ENCODE data around the gene ARSB. TPM values are rescaled to one million over a fixed set of nuclear protein-coding genes. Genes with fewer than 3 reads are reported as not detected.

Gene ARSB
- total RNA-seq, 1 donor from 2014 or later, result 21.6 TPM

DNA sequence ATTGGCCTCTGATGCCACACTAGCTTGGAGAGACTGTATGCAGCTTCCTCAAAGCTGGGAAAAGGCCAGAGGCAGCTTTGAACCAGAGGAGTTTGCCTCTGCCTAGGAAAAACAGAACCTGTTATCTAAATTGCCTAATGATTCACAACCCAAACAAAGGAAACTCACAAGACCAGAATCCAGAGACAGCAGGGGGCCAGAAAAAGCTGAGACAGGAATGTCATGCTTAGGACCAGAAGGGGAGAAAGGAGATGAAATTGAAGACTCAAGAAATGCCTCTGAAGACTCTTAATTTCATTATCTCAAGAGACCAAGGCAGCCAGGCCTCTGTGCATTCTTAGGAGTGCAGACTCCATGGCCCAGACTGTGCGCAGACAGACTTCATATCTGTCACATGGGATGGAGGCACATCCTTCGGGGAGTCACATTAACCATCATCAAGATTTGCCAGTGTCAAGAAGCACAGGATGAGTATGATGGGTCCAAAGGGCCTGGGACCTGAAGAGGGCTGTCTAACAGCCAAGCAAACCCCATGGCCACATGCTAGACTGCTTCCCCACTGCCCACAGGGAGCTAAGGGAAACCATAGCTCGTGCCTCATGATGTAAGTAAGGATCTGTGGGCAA, 57.3 kb downstream of the ARSB start:
- no peak for ATAC-seq
- DNase-seq, result no peak
- Histone ChIP-seq H3K27ac (no peak overlapping the region), H3K27me3 (ENCODE audit: low read depth) (no peaks in the 10 kb centered on the region), H3K4me1 (no peaks in the 10 kb centered on the region), H3K36me3 (no peaks in the 10 kb centered on the region), H3K4me3 (no peak overlapping the region), H3K9me3 (no peaks in the 10 kb centered on the region)
- TF ChIP-seq, protein P1, sequence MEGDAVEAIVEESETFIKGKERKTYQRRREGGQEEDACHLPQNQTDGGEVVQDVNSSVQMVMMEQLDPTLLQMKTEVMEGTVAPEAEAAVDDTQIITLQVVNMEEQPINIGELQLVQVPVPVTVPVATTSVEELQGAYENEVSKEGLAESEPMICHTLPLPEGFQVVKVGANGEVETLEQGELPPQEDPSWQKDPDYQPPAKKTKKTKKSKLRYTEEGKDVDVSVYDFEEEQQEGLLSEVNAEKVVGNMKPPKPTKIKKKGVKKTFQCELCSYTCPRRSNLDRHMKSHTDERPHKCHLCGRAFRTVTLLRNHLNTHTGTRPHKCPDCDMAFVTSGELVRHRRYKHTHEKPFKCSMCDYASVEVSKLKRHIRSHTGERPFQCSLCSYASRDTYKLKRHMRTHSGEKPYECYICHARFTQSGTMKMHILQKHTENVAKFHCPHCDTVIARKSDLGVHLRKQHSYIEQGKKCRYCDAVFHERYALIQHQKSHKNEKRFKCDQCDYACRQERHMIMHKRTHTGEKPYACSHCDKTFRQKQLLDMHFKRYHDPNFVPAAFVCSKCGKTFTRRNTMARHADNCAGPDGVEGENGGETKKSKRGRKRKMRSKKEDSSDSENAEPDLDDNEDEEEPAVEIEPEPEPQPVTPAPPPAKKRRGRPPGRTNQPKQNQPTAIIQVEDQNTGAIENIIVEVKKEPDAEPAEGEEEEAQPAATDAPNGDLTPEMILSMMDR (IDR thresholded peaks at IDR 0.05), result no peak
- intact Hi-C loops (cut with DNase I), result no loop called here

DNA sequence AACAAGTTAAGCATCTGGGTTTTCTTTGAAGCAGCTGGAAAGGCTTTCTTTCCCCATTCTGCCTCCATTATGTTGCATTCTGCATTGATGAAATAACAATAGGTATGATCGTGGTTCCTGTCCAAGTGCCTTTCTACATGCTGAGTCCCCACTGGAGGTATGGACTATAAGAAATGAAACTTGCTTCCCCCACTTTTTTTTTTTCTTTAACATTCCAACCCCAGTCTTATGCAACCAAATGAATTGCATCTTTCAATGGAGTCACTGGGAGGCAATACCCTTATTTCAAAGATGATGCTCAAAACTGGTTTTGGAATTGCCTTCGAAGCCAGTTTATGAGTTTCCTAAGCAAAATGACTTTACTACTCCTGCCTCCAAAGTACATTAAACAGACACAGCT, 58.9 kb downstream of the ARSB start:
- intact Hi-C loops (cut with DNase I), result no loop called here
- DNase-seq, result no peak
- TF ChIP-seq, protein P1 (IDR thresholded peaks at IDR 0.05), result no peak
- ATAC-seq, result no peak
- no peak overlapping the region for H3K4me3 ChIP-seq
- H3K36me3 ChIP-seq, result no peaks in the 10 kb centered on the region
- no peak overlapping the region for H3K27ac ChIP-seq
- no peaks in the 10 kb centered on the region for H3K27me3 ChIP-seq (ENCODE audit: low read depth)
- H3K4me1 ChIP-seq, result no peaks in the 10 kb centered on the region
- no peaks in the 10 kb centered on the region for H3K9me3 ChIP-seq

DNA sequence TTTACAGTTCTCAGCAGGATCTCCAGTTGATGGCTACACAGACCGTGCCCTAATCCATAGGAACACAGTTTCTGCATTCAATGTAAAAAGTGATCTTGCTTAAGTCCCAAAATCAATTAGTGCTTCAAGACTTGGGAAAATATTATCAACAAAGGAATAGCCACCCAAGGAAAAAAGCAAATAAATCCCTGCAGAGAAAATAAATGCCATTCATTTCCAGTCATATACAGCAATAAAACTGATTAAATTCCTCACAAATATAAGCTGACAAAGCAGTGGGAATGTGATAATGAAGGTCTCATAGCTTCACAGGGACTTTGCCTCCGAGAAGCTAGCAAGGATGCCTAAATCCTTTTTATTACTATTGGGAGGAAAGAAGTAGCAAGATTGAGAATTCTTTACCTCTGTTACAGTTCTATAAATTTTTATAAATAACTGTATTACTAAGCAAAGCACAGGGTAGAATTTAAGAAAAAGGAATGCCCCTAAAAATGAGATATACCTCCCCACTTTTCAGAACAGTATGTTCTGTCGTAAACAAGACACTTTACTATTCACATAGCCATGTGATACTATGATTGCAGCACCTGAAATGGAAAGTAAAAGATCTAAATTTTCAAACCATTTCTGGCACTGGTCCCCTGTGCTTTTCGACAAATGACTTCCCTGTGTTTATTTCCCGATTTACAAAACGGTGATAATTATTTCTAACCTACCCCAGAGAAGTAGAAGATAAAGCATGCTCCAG, 59.8 kb downstream of the ARSB start:
- Histone ChIP-seq H3K27ac (no peak overlapping the region), H3K4me3 (no peak overlapping the region), H3K4me1 (no peaks in the 10 kb centered on the region), H3K36me3 (no peaks in the 10 kb centered on the region), H3K27me3 (ENCODE audit: low read depth) (no peaks in the 10 kb centered on the region), H3K9me3 (no peaks in the 10 kb centered on the region)
- intact Hi-C loops (cut with DNase I), result no loop called here
- TF ChIP-seq, protein P1 (IDR thresholded peaks at IDR 0.05), result no peak
- ATAC-seq (no peak), DNase-seq (no peak)

DNA sequence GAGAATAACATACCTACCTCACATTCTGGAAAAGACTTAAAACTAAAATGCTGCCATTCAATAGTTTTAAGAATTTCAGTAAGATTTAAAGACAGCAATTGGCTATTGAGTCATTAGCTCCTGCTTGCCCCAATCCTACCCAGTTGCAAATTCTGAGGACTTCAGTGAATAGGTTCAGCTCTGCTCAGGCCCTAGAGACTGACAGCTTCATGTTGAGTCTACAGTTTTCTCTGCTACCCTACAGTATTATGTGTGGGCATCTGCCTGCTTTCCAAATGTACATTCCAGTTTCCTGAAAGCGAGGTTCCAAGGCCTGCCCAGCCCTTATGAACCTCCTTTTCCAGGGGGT, 61.5 kb downstream of the ARSB start:
- Histone ChIP-seq H3K27me3 (ENCODE audit: low read depth) (no peaks in the 10 kb centered on the region), H3K36me3 (no peaks in the 10 kb centered on the region), H3K9me3 (no peaks in the 10 kb centered on the region), H3K27ac (no peak overlapping the region), H3K4me3 (no peak overlapping the region), H3K4me1 (no peaks in the 10 kb centered on the region)
- DNase-seq (no peak), ATAC-seq (no peak)
- intact Hi-C loops (cut with DNase I), result no loop called here
- TF ChIP-seq, protein P1 (IDR thresholded peaks at IDR 0.05), result no peak

DNA sequence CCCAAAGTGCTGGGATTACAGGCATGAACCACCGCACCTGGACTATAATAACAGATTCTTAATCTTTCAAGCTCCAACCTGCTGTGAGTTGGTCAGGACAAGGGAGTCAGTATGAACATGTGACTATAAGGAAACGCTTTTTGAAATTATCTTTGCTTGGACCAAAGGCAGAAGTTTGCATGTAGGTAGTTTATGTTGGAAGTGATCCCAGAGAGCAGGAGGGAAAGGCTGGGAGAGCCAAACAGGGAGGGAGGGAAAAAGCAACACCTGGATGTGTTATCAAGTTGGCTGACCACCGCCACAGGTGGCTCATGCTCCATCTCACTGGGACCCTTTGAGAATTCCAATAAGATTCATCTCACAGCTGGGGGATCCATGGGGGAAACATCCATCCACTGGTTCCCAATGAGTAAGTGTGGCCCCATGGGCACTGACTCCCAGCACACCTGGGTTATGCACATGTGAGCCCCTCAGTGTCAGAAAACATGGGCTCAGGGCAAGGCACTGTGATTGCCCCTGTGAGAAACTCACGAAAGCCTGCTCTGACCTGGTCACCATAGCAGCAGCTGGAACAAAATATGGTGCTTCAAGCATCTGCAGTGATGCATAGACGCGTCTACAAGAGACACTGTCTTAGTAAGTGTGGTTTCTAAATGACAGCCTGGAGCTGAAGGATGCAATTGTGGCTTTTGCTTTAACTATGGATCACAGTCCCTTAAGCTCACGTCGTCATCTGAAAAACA, 62.1 kb downstream of the ARSB start:
- intact Hi-C loops (cut with DNase I), result no loop called here
- H3K27ac ChIP-seq, result no peak overlapping the region
- no peak for ATAC-seq

More for the DNA sequence above, 62.1 kb downstream of the ARSB start:
- DNase-seq, result no peak
- Histone ChIP-seq H3K4me1 (no peaks in the 10 kb centered on the region), H3K36me3 (no peaks in the 10 kb centered on the region), H3K9me3 (no peaks in the 10 kb centered on the region), H3K27me3 (ENCODE audit: low read depth) (no peaks in the 10 kb centered on the region), H3K4me3 (no peak overlapping the region)
- TF ChIP-seq, protein P1 (IDR thresholded peaks at IDR 0.05), result no peak
